ENCODE measurements around the gene IL36B.

The IL36B gene

DNA sequence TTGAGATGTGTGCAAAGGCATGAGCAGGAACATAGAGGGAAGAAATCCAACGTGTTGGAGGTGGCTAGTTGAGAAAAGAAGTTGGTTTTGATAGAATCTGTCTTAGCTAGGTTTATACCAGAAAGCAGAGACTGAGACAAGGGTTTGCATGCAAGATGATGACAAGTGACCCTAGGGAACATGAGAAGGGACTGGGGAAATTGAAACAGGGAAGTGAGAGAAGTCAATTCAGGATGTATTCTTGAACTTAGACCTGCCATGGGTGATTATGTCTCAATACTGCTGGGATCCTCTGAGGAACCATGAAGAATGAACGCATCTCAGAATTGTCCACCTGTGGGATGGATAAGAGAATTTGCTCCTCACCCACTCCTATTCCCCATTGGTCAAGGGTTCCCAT, 26.9 kb downstream of the IL36B start:
- Histone ChIP-seq H3K4me3 (replicated peaks; ENCODE audit: low read depth, low read length) (no peak overlapping the region), H3K27me3 (replicated peaks; ENCODE audit: control insufficient read depth, insufficient read depth, low read length) (peaks cover 2% of the 10 kb centered on the region; the same call in 1 of the 2 replicates), H3K36me3 (ENCODE audit: control insufficient read depth, insufficient read depth, low read length) (no peaks in the 10 kb centered on the region)
- no peak for DNase-seq (ENCODE audit: extremely low read depth, insufficient read length)
- TF ChIP-seq, protein P1, sequence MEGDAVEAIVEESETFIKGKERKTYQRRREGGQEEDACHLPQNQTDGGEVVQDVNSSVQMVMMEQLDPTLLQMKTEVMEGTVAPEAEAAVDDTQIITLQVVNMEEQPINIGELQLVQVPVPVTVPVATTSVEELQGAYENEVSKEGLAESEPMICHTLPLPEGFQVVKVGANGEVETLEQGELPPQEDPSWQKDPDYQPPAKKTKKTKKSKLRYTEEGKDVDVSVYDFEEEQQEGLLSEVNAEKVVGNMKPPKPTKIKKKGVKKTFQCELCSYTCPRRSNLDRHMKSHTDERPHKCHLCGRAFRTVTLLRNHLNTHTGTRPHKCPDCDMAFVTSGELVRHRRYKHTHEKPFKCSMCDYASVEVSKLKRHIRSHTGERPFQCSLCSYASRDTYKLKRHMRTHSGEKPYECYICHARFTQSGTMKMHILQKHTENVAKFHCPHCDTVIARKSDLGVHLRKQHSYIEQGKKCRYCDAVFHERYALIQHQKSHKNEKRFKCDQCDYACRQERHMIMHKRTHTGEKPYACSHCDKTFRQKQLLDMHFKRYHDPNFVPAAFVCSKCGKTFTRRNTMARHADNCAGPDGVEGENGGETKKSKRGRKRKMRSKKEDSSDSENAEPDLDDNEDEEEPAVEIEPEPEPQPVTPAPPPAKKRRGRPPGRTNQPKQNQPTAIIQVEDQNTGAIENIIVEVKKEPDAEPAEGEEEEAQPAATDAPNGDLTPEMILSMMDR (IDR thresholded peaks at IDR 0.05; ENCODE audit: insufficient read depth, low read length, poor library complexity, severe bottlenecking): no peak

DNA sequence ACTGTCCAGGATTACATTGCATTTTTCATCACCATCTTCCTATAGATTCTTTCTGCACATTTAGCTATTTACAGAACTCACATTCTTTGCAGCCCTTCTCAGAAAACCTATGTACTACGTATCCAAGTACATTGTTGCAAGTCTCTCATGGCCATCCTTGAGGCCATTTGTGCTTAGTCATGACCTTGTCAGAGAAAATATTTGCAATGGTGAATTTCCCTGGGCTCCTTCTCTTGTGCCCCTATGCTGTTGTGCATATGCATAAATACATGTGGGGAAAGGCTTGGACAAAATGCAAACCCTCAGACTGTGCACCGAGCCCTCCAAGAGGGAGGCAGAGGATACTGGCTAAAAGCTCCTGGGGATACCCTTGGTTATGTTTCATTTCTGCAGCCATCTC, 27.9 kb downstream of the IL36B start:
- Histone ChIP-seq H3K27me3 (replicated peaks; ENCODE audit: control insufficient read depth, insufficient read depth, low read length) (peaks cover 2% of the 10 kb centered on the region; the same call in 1 of the 2 replicates), H3K4me3 (replicated peaks; ENCODE audit: low read depth, low read length) (no peak overlapping the region), H3K36me3 (ENCODE audit: control insufficient read depth, insufficient read depth, low read length) (no peaks in the 10 kb centered on the region)
- TF ChIP-seq, protein P1 (IDR thresholded peaks at IDR 0.05; ENCODE audit: insufficient read depth, low read length, poor library complexity, severe bottlenecking): no peak
- no peak for DNase-seq (ENCODE audit: extremely low read depth, insufficient read length)

DNA sequence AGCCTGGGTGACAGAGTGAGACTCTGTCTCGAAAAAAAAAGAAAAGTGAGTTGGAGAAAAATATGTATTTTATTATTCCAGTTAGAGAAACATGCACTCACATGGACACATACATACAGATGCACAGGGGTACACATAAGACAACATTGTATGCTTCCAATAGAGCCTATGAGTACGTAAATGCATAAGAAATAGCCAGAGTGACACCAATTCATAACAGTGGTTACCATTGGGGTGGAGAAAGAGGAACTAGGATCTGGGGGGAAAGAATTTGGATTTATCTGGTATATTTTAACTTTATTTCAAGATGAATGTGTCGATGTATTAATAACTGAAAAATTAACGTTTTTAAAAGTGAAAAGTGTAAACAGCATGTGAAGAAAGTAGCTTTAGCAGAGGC, 31.4 kb downstream of the IL36B start:
- Histone ChIP-seq H3K4me3 (replicated peaks; ENCODE audit: low read depth, low read length) (no peak overlapping the region), H3K36me3 (ENCODE audit: control insufficient read depth, insufficient read depth, low read length) (no peaks in the 10 kb centered on the region), H3K27me3 (replicated peaks; ENCODE audit: control insufficient read depth, insufficient read depth, low read length) (peaks cover 2% of the 10 kb centered on the region; the same call in 1 of the 2 replicates)
- no peak for DNase-seq (ENCODE audit: extremely low read depth, insufficient read length)
- TF ChIP-seq, protein P1 (IDR thresholded peaks at IDR 0.05; ENCODE audit: insufficient read depth, low read length, poor library complexity, severe bottlenecking): no peak

DNA sequence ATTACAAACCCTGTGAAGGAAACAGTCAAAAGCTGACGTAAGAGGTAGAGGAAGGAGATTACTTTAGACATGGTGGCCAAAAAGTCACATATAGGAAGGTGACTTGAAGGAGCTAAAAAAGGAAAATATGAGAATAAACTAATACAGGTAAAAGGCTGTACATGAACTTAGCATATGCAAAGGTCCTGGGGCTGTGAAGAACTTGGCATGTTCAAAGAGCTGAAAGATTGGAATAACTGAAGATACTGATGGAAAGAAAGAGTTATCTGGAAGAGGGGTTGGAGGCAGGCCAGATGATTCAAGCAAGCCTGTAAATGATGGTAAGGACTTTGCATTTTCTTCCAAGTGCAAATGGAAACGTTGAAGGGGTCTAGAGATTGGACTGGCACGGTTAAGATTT, 34.2 kb downstream of the IL36B start:
- DNase-seq (ENCODE audit: extremely low read depth, insufficient read length): no peak
- H3K36me3 ChIP-seq (ENCODE audit: control insufficient read depth, insufficient read depth, low read length): no peaks in the 10 kb centered on the region
- TF ChIP-seq, protein P1 (IDR thresholded peaks at IDR 0.05; ENCODE audit: insufficient read depth, low read length, poor library complexity, severe bottlenecking): no peak
- H3K27me3 ChIP-seq (replicated peaks; ENCODE audit: control insufficient read depth, insufficient read depth, low read length): no peaks in the 10 kb centered on the region
- H3K4me3 ChIP-seq (replicated peaks; ENCODE audit: low read depth, low read length): no peak overlapping the region

DNA sequence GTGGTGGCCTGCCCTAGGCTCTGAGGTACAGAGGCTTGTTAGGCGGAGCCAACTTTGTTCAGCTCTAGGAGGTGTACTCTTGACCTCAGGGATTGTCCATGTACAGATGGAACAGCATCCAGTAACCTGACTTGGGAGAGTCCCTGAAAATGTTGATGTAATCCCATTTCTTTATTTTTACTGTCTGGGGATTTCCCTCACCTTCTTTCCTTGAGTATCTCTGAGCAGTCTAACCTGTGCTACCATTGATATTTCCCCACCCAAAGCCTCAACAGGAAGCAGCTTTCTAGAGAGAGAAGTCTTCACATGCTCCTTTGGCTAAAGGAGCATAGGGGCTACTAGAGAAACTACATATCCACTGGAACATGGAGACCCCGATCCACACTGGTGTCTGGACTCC, 37.0 kb downstream of the IL36B start:
- Histone ChIP-seq H3K36me3 (ENCODE audit: control insufficient read depth, insufficient read depth, low read length) (no peaks in the 10 kb centered on the region), H3K27me3 (replicated peaks; ENCODE audit: control insufficient read depth, insufficient read depth, low read length) (no peaks in the 10 kb centered on the region), H3K4me3 (replicated peaks; ENCODE audit: low read depth, low read length) (no peak overlapping the region)
- TF ChIP-seq, protein P1 (IDR thresholded peaks at IDR 0.05; ENCODE audit: insufficient read depth, low read length, poor library complexity, severe bottlenecking): no peak
- DNase-seq (ENCODE audit: extremely low read depth, insufficient read length): no peak

DNA sequence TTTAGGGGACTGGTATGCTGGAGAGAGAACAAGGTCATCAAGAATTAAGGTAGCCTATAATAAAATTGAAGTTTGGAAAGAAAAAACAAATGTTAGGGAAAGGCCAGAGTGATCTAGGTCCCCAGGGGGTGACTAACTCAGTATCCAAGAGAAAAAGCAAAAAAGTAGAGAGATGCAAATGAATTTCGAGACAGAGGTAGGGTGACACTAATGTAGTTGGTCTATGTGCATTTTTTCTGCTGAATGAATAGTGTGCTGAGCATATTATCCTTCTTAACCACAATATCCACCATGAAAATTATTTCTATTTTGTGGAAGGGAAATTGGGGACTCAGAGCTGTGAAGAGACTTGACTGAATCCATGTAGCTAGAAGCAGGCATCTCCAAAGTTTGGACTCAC, 37.6 kb downstream of the IL36B start:
- TF ChIP-seq, protein P1 (IDR thresholded peaks at IDR 0.05; ENCODE audit: insufficient read depth, low read length, poor library complexity, severe bottlenecking): no peak
- DNase-seq (ENCODE audit: extremely low read depth, insufficient read length): no peak
- Histone ChIP-seq H3K4me3 (replicated peaks; ENCODE audit: low read depth, low read length) (no peak overlapping the region), H3K27me3 (replicated peaks; ENCODE audit: control insufficient read depth, insufficient read depth, low read length) (no peaks in the 10 kb centered on the region), H3K36me3 (ENCODE audit: control insufficient read depth, insufficient read depth, low read length) (no peaks in the 10 kb centered on the region)
